Stimulated activated CD4-positive, alpha-beta T cell treated with anti-CD3 and anti-CD28 coated beads, TNF-alpha, amount 100 ng/mL, for 4 hours (primary cell): ENCODE measurements around the gene TMEM259.

Source experiments
- DNase-seq, 3 experiments: peaks; one replicate each; pipeline ENCODE4 v3.0.0-alpha.2; 2020; ENCODE audit warnings: low read depth in 3 of 3

The TMEM259 gene

DNA sequence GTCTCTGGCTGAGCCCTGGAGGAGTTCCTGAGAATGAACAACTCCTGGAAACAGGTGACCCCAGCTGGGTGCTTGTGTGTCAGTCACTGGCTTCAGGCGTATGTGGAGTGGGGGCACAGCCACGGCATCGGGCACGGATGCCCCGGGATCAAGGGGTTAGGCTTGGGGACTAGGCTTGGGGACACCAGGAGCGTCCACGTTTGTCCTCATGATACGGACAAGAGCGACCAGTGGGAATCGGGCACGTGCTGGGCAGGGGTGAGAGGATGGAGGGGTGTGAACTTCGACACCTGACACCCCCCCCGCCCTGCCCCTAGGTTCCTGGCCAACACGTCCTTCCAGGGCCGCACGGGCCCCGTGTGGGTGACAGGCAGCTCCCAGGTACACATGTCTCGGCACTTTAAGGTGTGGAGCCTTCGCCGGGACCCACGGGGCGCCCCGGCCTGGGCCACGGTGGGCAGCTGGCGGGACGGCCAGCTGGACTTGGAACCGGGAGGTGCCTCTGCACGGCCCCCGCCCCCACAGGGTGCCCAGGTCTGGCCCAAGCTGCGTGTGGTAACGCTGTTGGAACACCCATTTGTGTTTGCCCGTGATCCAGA, 16.6 kb downstream of the TMEM259 start:
- DNase-seq: no peak

DNA sequence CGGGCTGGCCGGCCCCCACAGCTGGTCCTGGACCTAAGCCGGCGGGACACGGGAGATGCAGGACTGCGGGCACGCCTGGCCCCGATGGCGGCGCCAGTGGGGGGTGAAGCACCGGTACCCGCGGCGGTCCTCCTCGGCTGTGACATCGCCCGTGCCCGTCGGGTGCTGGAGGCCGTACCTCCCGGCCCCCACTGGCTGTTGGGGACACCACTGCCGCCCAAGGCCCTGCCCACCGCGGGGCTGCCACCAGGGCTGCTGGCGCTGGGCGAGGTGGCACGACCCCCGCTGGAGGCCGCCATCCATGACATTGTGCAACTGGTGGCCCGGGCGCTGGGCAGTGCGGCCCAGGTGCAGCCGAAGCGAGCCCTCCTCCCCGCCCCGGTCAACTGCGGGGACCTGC, 17.6 kb downstream of the TMEM259 start:
- DNase-seq: no peak

DNA sequence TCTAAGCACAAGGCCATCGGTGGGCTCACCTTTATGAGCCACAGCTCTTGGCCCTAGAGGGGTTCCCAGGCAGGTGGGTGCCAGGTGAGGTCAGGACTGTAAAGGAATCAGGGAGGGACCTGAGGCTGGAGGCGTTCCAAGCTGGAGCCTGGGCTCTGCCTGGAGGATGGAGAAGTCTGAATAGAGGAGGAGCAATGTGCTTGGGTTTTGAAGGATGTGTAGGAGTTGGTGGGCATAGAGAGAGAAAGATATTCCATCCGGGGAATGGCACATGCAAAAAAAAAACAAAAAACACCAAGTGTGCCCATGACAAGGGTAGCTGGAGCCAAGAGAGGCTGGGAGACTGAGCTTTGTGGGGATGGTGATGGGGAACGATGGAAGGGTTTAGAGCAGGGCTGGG, 18.3 kb downstream of the TMEM259 start:
- DNase-seq: no peak

DNA sequence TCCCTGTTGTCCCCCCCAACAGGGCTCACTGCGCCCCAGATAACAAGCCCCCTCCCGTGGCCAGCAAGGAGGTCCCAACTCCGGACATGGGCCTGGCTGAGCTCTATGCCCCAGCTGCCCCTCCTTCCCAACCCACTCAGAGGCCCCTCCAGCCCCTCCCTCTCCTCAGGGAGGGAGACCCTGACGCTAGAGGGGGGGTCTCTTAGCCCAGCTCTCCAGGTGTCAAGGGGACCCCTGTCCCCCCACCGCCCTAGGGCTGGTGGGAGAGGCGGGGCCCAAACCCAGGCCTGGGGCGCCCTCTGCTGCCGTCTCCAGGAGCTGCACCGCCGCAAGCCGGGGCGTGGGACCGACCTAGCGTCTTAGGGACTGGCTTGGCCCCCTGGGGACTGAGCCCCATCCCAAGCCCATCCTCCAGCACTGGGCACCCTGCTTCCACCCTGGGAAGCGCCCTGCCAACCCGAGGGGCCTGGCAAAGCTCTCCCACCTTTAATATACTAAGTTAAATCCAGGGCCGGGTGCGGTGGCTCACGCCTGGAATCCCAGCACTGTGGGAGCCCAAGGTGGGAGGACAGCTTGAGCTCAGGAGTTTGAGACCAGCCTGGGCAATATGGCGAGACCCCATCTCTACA, 19.3 kb downstream of the TMEM259 start:
- peak; percentile 50 to 64 (median 52) for DNase-seq

DNA sequence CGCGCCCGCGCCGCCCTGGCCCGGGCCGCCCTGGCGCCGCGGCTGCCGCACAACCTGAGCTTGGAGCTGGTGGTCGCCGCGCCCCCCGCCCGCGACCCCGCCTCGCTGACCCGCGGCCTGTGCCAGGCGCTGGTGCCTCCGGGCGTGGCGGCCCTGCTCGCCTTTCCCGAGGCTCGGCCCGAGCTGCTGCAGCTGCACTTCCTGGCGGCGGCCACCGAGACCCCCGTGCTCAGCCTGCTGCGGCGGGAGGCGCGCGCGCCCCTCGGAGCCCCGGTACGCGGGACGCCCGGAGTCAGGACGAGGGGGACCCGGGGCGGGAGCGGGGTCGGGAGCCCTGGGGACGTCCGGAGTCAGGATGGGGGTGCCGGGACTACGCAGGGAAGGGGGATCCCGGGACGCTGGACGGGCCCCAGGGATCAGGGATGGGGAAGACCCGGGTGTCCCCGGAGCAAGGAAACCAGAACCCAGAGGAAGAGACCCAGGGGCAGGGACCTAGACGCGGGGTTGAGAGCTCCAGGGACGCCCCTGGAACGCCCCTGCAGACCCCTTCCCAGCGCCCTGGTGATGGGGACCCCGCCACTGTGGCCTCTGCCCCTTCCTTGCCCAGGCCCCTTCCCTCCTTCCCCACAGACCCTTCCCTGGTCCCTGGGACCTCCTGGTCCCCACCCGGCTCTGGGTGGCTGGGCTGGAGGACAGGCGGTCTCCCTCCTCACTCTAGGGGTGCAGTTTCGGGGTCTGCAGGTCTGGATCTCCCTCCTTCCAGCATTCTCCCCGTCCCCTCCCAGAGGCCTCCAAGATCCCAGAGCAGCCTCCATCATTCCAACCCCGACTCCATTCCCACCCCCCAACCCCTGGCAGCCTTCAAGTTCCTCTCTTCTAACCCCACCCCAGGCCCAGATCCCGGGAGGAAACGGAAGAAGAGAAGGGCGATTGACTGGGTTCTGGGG, 20.1 kb downstream of the TMEM259 start:
- DNase-seq: no peak

DNA sequence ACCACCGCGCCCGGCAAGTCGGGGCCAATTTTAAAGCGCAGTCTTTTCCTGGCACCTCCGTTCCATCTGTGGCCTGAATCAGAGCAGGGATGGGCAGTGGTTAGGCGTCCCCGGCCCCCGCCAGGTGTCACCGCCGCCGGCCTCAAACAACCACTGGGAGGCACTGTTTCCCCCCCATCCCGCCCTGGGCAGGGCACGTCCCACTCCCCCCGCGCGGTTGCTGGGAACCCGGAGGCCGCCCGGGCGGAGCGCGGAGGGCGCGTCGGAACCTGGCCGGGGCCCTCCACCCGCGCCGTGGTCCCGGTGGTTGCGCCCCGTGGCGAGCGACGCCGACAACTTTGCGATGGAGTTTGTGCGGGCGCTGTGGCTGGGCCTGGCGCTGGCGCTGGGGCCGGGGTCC, 20.8 kb downstream of the TMEM259 start, which contains the start of gene GRIN3B:
TSS of gene GRIN3B (plus strand) at position 325 of the 400 bp plus-strand sequence. CDS start at position 344, 19 bp downstream.
- DNase-seq: peak in 2 of 3 experiments; percentile 43 to 54

DNA sequence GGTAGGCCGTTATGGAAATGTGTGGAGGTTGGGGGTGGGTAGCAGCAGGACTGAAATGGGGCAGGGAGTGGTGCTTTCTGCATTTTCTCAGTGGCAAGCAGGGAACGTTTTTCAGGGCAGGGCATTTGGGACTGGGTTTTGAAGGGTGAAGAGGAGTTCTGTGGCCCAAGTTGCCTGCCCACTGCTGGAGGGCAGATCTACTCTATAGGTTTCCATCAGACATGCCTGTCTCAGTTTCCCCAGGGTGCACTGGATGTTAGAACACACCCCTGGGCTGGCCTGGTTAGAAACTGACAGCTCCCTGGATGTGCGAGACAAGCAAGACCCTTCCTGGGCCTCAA, 21.6 kb downstream of the TMEM259 start:
- no peak for DNase-seq

DNA sequence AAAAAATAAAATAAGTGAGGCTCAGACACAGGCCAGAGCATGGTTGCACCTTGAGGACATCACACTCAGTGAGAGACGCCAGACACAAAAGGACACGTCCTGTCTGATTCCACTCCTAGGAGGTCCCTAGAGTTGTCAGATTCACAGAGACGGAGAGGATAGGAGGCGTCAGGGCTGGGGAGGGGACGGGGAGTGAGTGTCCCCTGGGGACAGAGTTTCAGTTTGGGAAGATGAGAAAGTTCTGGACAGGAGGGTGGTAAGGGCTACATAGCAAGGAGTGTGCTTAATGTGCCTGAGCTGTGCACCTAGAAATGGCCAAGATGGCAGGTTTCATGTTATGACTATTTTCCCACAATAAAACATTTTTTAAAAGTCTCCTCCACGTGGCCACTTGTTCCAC, 22.9 kb downstream of the TMEM259 start:
- DNase-seq: no peak

DNA sequence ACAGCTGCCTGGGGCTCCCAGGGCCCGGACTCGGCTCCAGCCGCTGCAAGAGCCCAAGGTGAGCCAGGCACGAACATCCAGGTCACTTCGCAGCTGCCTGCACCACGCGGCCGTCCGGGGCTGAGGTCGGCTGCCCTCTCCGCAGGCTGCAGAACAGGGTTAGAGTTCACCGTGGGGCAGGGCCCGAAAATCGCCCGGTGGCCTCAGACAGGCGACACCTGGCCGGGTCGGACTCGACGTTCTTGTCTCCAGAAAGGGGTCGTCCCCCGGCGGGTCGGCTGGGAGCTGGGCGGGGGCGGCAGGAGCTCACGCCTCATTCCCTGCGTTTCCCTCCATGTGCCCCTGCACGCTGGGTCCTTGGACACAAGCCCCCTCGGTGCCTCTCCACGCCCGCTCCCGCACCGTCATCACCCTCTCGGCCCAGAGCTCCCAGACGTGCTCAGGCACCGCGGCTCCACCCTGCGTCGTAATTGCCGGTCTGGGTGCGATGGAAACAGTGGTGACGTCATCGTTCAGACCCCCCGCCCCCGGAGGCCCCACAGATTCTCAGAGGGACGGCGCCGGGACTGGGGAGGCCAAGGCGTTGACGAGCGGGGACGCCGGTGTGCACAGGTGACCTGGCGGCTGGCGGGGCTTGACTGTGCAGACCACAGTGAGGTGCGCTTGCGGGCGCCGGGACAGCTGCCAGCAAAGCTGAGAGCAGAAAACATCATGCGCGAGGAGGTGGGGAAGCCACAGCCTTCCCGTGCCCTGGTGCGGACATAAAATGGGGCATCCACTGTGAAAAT, 24.7 kb downstream of the TMEM259 start:
- DNase-seq: peak; percentile 33 to 60 (median 42)

DNA sequence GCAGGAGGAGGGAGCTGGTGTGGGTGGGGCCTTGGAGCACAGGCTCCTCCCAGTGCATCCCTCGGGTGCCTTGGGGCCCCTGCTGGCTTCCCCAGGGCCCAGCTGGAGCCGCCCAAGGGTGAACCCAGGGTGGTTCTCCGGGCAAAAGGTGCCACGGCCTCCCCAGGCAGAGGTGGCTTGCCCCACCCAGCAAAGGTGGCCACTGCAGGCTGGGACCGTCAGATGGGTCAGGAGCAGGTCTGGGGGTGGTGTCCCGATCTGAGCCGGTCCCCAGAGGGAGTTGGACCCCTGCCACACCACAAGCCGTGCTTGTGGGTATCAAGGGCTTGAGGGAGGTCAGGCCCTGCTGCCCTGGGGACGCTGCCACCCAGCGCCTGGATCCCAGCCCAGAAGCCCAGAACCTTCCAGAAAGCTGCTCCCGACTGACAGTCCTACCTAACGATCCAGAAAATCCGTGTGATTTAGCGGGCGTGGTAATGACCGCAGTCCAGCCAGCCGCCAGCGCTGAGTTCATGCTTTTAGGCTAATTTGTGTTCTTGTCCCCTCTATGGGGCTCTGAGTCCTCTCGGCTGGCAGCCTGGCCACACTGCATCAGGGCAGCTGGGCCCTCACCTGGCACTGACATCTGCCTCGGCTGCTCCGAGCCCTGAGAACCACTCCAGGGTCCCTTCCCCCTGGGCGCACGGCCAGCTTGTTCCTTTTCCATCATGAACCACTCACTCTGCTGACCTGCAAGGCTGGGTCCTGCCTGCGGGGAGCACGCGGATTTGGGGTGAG, 25.7 kb downstream of the TMEM259 start:
- no peak for DNase-seq

DNA sequence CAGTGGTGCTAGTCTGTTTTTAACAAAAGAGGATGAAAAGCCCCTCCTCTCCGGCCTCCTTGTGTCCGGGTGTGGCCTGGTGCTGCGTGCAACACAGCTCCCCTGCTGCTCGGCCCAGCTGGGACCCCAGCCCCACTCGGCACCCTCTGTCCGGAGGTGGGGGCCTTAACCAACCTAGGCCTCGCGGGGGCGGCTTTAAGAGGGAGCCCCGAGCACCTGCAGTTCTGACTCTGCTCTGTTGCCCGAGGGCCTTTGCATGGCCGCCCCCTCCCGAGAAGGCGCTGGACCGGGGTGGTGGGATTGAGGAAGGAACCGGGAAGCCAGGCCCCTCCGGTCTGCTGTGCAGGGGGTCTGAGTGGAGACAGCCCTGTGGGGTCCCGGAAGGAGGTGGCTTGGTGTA, 26.4 kb downstream of the TMEM259 start:
- no peak for DNase-seq

DNA sequence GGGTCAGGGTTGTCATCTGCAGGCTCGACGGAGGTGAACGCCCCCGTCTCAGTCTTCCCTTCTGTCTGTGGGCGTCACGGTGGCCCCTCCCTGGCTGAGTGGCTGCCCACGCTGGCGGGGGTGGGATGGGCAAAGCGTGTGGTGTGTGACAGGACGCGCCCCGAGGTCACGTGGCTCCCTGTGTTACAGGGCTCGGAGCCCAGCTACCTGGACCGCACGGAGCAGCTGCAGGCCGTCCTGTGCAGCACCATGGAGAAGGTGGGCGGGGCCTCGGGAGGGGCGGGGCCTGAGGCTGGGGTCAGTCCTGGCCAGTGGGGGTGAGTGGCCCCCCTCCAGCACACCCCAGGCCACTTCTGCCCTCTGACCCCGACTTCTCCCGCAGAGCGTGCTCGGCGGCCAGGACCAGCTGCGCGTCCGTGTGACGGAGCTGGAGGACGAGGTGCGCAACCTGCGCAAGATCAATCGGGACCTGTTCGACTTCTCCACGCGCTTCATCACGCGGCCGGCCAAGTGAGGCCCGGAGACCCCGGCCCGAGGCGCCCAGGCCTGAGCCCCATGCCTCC, 27.0 kb downstream of the TMEM259 start:
- DNase-seq: no peak

DNA sequence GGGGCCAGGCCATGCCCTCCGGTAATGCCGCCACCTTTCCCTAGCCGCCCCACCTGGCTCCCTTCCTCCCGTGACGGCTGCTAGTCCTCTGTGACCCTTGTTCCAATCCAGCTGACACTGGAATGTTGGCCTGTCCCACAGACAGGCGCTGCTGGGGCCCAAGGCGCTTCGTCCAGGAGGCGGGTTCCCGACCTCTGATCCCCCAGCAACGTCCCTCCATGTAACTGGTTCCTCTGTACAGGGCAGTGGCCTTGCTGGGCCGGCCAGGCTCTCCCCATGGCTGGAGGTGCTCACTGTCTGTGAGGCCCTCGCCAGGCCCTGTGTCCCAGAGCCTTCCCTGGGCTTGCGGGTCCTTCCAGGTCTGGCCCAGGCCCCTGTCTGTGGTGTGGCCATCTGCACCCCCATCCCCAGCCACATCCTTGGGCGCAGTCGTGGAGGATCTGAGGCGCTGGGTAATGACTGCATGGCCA, 27.5 kb downstream of the TMEM259 start:
- DNase-seq: no peak

DNA sequence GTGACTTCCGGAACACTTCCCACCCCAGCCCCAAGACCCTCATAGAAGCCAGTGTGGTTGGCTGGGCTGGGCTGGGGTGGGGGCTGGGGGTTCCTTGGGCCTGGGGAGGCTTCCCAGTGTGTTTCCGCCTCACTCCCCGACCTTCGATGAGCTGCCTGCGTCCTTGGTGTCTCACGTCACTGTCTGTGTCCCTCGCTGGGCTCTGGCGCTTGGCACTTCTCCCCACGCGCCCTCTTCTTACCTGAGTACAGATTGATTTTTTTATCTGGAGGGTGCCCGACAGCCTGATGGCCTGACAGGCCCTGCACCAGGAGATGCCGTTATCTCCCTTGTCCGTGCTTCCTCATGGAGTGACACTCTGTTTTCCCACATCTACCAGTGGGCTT, 28.3 kb downstream of the TMEM259 start:
- no peak for DNase-seq

DNA sequence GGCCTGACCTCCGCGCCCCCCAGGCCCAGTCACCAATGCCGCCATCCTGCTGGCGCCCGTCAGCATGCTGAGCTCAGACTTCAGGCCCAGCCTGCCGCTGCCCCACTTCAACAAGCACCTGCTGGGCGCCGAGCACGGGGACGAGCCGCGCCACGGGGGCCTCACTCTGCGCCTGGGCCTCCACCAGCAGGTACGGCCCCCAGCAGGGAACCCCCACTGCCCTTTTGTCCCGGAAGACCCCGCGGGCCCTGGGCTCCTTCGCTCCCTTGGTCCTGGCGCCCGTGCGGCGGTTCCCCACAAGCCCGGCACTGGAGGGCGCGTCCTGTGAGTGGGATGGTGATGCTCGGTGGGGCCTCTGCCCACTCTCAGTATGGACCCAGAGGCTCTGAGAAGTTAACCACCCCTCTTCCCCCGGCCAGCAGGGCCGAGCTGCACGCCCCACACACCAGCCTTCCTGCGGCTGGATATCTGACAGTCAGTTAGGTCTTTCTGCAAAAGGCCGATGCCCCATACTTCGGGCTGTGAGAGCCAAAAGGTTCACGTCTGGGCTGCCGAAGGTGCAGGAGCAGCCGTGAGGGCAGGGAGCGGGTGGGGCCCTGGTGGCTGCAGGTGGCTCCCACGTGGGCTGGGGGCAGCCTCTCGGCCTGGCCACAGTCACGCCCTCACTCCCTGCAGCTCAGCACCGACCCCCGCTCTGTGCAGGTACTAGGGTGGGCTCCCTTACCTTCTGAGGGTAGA, 28.8 kb downstream of the TMEM259 start:
- DNase-seq: no peak

DNA sequence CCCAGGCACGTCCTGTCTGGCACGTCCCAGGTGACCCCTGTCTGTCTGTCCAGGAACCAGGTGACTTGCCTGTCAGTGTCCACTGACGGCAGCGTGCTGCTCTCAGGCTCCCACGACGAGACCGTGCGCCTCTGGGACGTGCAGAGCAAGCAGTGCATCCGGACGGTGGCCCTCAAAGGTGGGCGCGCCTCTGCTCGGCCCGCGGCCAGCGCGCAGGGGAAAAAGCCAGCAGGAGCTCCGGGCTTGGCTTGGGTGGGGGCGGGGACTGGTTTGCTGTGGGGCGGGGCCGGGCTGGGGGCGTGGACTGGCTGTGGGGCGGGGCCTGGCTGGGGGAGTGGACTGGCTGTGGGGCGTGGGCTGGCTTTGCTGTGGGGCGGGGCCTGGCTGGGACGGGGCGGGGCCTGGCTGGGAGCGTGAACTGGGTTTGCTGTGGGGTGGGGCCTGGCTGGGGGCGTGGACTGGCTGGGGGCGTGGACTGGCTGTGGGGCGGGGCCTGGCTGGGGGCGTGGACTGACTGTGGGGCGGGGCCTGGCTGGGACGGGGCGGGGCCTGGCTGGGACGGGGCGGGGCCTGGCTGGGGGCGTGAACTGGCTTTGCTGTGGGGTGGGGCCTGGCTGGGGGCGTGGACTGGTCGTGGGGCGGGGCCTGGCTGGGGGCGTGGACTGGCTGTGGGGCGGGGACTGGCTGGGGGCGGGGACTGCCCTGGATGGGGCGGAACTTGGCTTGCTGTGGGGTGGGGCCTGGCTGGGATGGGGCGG, 29.6 kb downstream of the TMEM259 start:
- DNase-seq: peak in 1 of 3 experiments; percentile 31

DNA sequence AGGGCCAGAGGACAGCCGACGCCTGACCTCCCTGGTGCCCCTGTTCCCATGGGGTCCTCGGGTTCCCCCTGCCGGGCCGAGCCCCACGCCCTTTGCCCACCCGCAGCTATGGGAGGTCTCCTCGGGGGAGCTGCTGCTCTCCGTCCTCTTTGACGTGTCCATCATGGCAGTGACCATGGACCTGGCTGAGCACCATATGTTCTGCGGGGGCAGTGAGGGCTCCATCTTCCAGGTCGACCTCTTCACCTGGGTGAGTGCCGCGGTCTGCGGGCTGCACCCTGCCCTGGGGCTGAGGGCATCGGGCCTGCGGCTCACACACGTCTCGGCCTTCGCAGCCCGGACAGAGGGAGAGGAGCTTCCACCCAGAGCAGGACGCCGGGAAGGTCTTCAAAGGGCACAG, 30.2 kb downstream of the TMEM259 start:
- DNase-seq: no peak

DNA sequence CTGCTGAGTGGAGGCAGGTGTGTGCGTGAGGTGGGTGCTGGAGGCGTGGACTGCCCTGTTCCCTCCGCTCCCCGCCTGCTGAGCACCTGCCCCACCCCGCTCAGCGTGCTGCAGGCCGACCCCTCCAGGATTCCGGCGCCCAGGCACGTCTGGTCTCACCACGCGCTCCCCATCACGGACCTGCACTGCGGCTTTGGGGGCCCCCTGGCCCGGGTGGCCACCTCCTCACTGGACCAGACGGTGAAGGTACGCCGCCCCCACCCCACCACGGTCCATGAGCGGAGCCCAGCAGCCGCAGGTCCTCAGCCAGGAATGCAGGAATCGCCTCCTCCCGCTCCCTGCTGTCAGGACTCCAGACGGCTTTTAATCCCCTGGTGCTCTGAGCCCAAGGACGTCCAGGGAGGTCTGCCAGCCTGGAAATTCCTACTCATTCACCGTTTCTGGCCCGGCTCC, 30.8 kb downstream of the TMEM259 start:
- no peak for DNase-seq
